GM18519 (cell line): Measurements from ENCODE around the gene OXER1.

ENCODE experiments used
- ATAC-seq: cut with Tn5 transposase; IDR thresholded peaks from one replicate; pipeline ENCODE4 v1.9.1; 2021; ENCODE audit warnings: mild to moderate bottlenecking, moderate library complexity; ENCODE audit not compliant: unreplicated experiment, low FRiP score

Gene OXER1

DNA sequence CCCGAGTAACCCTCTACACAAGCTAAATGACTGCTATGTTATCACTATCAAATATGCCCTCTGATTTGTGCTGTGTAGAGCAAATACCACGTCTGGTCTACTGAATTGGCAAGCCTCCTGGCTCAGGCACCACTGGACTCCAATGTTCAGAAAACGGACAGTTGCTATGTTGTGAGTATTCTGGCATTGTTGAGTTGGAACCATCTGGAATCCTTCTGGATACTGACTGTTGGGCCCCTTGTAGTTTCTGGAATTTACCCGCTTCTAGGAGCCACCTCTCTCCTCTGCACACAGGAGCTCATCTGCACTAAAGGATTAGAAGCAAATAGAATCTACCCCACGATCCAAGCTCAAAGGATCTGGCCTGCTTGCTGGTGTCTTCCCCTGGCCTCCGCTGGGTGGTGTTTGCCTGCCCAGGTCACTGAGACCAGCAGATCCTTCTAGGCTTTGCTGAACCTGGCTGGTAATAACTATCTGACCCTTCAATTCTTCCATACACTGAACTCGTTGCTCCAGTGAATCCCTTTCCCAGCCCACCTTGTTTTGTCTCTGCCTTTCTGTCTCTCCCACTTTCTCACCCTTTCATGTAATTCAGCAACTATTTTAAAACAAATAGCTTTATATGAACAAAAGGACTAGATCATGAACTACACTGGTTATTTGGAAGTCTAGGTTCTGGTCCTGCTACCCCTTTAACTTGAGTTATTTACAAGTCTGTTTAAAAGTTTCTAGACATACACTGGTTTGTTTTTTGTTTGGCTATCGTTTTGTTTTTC lies 30.5 kb upstream of the OXER1 start:
- ATAC-seq: no peak

GRCh38 chr2:42793334-42794270 lies 29.7 kb upstream of the OXER1 start:
- ATAC-seq: no peak

GRCh38 chr2:42792583-42793333 lies 28.8 kb upstream of the OXER1 start, which contains the start of gene HAAO:
Gene HAAO (minus strand): TSS chr2:42792583. CDS start chr2:42792536, 47 bp downstream.
- ATAC-seq: no peak

DNA sequence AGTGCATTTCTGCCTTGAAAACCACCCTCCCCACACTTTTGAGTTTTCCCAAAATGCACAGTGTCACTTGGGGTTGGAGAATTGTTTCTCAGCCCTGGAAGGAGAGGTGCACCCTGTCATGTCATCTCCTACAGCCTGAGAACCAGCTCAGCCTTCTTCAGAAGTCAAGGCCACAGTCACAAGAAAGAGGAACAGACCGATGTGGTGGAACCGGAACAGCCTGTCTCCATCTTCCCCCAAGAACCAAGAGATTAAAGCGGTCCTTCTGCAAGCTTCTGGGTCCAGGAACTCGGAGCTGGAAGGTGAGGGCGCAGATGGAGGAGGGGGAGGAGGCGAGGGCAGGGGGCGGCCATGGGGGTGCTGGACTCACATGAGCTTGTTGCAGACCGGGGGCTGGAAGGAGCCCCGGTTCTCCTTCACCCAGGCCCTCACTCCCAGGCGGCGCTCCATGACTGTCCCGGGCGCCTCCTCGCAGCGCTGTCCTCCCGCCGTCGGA lies 28.2 kb upstream of the OXER1 start:
- ATAC-seq: no peak

- no peak for ATAC-seq
Observed at GRCh38 chr2:42791606-42792005, 27.7 kb upstream of the OXER1 start.

DNA sequence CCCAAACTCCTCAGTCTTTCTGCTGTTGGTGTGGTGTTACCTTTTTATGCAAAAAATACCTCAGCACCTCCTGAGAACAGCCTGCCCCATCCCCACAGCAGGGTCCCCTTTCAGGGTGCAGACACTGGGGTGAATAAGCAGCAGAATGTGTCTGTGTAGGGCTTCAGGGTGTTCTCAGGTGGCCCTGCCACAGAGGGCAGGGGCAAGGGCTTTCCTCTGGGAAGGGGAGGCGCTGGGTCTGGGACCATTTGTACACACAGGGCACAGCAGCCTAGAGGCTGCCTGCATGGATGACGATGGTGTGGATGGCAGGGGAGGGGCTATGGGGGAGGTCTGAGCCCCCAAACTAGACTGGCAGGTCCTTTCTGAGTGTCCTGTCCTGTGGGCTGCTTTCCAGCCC lies 25.8 kb upstream of the OXER1 start:
- no peak for ATAC-seq

DNA sequence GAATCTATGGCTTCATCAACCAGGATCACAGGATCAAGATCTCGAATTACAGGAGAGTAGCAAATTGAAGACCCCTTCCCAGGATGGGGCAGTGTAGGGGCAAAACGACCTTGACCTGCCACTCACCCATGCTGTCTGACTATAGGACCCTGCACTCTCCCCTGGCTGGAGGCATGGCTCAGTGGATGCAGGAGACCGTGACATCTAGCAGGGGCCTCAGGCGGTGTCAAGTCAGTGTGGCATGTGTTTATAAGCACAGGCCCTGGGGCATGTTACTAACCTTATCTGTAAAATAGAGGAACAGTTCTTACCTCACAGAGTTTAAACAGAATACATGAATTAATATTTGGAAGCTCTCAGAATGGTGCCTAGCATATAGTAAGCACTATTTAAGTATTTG lies 24.9 kb upstream of the OXER1 start:
- ATAC-seq: no peak

DNA sequence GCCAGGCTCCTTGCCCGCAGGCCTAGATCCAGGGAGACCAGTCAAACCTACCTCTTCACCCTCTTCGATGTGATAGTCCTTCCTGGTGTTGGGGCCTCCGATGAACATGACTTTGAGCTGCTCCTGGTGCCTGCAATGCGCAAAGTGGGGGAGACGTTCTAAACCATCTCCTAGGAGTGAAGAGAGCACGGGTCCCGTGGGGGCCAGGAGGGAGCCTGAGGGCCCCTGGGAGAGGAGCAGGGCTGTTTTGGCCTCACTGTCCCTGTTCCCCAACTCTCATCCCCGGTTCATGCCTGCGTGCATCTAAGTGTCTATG lies 24.5 kb upstream of the OXER1 start:
- ATAC-seq: no peak

DNA sequence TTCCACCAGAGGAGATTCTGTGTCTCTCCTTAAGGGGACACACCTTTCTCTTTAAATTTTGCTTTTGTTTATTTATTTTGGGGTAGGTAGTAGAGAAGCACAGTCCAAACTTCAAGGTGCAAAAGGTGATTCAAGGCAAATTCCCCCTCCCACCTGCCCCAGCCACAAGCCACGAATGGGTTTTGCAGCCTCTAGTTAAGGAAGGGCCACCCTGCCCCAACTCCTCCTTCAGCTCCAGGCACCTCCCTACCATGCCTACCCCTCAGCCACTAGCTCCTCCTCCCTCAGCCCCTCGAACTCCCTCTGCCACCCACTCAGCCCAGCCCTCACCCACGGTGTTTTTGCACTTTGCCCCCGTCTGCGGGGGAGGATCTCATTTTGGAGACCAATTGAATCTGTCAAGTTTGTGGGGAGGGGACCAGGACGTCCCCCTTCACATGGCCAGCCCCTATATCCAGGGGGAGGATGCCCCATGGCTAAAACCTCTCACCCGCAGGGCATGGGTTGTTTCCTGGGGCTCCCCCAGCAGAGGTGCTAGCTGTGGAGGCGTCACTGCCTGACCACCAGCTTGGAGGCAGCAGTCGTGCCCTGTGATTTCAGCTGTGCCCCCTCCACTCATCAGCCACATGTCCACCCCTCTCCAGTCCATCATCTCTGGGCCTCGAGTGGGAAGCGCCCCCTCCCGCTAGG lies 24.0 kb upstream of the OXER1 start:
- ATAC-seq: no peak

- ATAC-seq: no peak
Observed at GRCh38 chr2:42787424-42787787, 23.5 kb upstream of the OXER1 start.

GRCh38 chr2:42786561-42787345 lies 22.8 kb upstream of the OXER1 start:
- no peak for ATAC-seq

DNA sequence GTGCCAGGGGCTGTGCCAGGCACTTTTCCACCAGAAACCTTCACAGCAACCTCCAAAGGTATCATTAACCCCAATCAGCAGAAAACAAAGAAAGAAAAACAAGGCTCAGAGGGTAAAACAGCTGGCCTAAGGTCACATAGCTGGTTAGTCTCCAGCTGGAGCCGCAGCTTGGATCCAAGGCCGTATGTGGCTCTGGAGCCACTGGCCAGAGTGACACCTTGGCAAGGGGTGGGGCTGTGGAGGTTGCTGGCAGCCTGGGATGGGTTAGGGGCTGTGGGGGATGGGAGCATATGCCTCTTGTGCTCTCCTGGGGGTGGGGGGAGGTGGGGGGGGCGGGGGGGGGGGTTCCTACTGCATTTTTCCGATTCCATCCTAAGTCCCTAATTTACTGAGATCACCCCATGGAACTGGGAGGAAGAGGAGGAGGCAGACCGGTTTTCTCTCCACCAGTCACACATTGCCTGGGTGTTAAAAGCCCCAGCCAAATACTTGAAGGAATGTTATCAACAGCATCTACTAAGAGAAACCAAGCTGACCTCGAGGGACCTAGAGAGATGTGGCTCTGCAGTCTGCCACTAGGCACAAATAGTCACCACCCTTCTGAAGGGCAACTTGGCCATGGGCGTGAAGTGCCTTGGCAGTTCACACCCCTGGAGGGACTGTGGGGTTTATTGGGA lies 20.4 kb upstream of the OXER1 start:
- no peak for ATAC-seq

DNA sequence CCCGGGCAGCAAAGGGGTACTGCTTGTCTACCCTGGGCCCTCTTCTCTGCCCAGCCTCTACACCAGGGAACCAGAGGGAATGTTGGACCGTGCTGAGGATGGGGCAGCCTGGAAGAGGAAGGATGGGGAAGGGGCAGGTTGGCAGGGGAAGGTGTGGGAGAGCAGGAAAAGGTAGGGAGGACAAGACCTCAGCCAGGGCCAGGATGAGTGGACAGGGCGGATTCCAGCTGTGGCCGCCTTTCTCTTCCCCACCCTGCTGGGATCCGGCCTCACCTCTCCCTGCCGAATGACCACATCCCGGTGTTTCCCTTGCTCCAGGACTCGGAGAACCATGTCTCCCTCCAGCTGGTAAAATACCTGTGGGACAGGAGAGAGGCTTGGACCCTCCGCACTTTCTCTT lies 19.6 kb upstream of the OXER1 start:
- no peak for ATAC-seq

DNA sequence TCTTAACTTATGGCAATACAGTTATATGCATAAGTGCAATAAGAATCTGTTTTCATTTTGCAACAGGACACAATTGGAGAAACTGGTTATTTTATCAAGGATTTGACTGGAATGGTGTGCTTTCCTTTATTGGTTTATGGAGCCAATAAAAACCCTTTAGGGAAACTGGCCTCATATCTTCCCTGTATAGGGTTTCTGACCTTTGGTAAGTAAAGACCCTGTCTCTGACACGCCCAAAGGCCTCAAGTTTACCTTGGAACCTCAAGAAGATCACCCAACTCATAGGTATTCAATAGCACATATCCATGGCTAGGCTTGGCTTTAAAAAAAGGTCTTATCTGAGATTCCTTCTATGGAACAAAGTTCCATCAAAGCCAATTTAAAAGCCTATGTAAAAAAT lies 17.2 kb upstream of the OXER1 start:
- no peak for ATAC-seq

GRCh38 chr2:42777883-42778805 lies 14.2 kb upstream of the OXER1 start:
- ATAC-seq: no peak

- ATAC-seq: no peak
Observed at GRCh38 chr2:42775810-42776209, 11.9 kb upstream of the OXER1 start.

DNA sequence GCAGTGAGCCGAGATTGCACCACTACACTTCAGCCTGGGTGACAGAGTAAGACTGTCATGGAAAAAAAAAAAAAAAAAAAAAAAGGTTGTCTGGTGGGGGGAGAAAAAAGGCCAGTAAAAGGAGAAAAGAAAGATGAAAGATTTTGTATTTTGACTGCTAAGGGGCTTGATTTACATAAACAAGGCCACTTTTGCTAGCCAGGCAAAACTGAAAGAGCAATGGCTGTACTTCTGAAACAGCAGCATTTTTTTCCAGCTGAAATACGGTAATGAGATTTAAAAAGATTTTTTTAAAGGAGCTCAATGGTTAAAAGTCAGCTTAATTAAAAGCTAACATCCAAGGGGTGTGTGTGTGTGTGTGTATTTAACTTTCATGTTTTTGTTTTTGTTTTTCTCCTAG lies 11.3 kb upstream of the OXER1 start:
- ATAC-seq: no peak

DNA sequence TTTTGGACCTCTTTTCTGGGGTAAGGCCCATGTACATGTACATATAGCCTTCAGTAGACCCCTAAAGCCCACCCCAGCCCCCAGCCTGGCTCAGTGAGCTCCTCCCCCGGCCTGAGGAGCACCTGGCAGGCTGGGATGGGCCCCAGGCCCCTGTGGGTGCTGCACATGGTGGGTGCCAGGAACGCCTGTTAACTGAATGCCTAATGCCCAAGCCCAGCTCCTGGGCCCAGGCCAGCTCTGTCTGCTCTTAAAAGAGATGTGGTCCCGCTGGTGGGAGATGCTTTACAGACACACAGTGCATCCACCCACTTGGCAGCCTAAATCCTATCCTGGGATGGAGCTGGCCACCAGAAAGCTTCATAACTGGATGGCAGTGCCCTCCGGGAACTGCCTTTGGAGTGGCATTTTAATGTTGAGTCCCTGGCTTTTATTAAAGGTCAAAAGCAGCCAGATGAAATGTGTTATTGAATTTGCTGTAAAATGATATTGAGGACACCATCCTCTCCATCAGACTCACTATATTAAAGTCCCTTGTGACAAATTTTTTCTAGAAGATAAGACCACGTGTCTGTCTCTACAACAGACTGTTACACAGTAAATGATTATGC lies 7.7 kb upstream of the OXER1 start:
- ATAC-seq: no peak
